GM12878 (cell line): ENCODE data around the gene RNASEH2A. TPM values are rescaled to one million over a fixed set of nuclear protein-coding genes. Genes with fewer than 3 reads are reported as not detected.
A peak's percentile ranks its signal among the peaks of the same experiment; 100 is the strongest.
"Not testable (repeated sequence)": the region's sequence is repeated elsewhere in the genome, so short reads cannot be mapped to it uniquely, and the experiment has no call there.

ENCODE experiments used
- ATAC-seq: fragments of 200-7000 bp; cut with Tn5 transposase; 3 replicates; pipeline ENCODE4 v1.9.1; 2020; ENCODE audit warnings: mild to moderate bottlenecking, moderate library complexity
- BruUV-seq: library from RNA; stranded (reverse); fragments of 400-500 nt; replicated peaks from 2 replicates; lab custom pipeline; 2021; lab: Mats Ljungman, UMichigan
- CTCF ChIA-PET: fragments of 300-600 bp; sonication (Branson Sonifier 250); formaldehyde crosslinking; extraction: SDS; loops from one replicate; lab custom pipeline; 2021; ENCODE audit warnings: inconsistent platforms; lab: Yijun Ruan, JAX
- POLR2A ChIA-PET: fragments of 350-600 bp; formaldehyde crosslinking; extraction: SDS; loops from one replicate; lab custom pipeline; 2021; ENCODE audit warnings: inconsistent platforms; lab: Charles Lee
- RAD21 ChIA-PET: fragments of 300-600 bp; sonication (Branson Sonifier 250); formaldehyde crosslinking; loops from one replicate; lab custom pipeline; 2023; ENCODE audit warnings: antibody characterized with exemption; ENCODE audit not compliant: unreplicated experiment; lab: Charles Lee
- SMC1A ChIA-PET: fragments of 300-600 bp; sonication (Branson Sonifier 250); formaldehyde crosslinking; loops from one replicate; lab custom pipeline; 2023; ENCODE audit not compliant: unreplicated experiment, uncharacterized antibody; lab: Charles Lee
- DNase-seq: peaks from one replicate; pipeline ENCODE4 v3.0.0-alpha.2; 2011; ENCODE audit warnings: low read depth, low spot score
- FAIRE-seq: peaks from 3 replicates; lab custom pipeline; 2011; peaks lifted over from hg19 to GRCh38; lab: Jason Lieb, UNC
- H2AFZ ChIP-seq: 2 replicates; pipeline ENCODE4 v1.6.0; 2011; ENCODE audit warnings: low read depth, low read length, control low read depth; ENCODE audit not compliant: control insufficient read depth
- H3K27ac ChIP-seq: 2 replicates; pipeline ENCODE4 v1.5.1; 2011; ENCODE audit warnings: control low read depth; ENCODE audit not compliant: control insufficient read depth, insufficient read depth
- H3K27me3 ChIP-seq, 2 experiments: replicated peaks in 1 of 2; 2 replicates each; pipeline versions ENCODE4 v1.6.0 to v1.6.1; 2011; ENCODE audit warnings: low read length in 1 of 2; ENCODE audit not compliant: control insufficient read depth in 2 of 2, insufficient read depth in 2 of 2
- H3K36me3 ChIP-seq, 2 experiments: 2 replicates each; pipeline ENCODE4 v1.5.1; 2011; ENCODE audit warnings: low read length in 1 of 2; ENCODE audit not compliant: control insufficient read depth in 2 of 2, insufficient read depth in 2 of 2
- H3K4me1 ChIP-seq: 2 replicates; pipeline ENCODE4 v1.6.1; 2011; ENCODE audit warnings: mild to moderate bottlenecking, low read length, moderate library complexity, mixed read lengths; ENCODE audit not compliant: control insufficient read depth, insufficient read depth
- H3K4me2 ChIP-seq: 2 replicates; pipeline ENCODE4 v1.6.0; 2011; ENCODE audit warnings: control low read depth; ENCODE audit not compliant: control insufficient read depth, insufficient read depth
- H3K4me3 ChIP-seq: fragments of 200-600 bp; sonication (generic); 2 replicates; pipeline ENCODE4 v1.5.1; 2016
- H3K79me2 ChIP-seq: 2 replicates; pipeline ENCODE4 v1.6.0; 2011; ENCODE audit warnings: low read length; ENCODE audit not compliant: control insufficient read depth, insufficient read depth
- H3K9ac ChIP-seq: 2 replicates; pipeline ENCODE4 v1.8.0; 2011; ENCODE audit warnings: low read length, control low read depth, mixed read lengths; ENCODE audit not compliant: control insufficient read depth, insufficient read depth
- H3K9me3 ChIP-seq: replicated peaks from 3 replicates; pipeline ENCODE4 v1.5.1; 2011; ENCODE audit warnings: mild to moderate bottlenecking, low read length; ENCODE audit not compliant: control insufficient read depth, insufficient read depth
- H4K20me1 ChIP-seq: 2 replicates; pipeline ENCODE4 v1.6.0; 2011; ENCODE audit not compliant: control insufficient read depth, insufficient read depth
- YY1 ChIP-seq: IDR thresholded peaks from 2 replicates; pipeline ENCODE4 v1.6.1; 2011; ENCODE audit warnings: low read depth, mild to moderate bottlenecking, low read length
- ZSCAN29 ChIP-seq: fragments of 450-650 bp; IDR thresholded peaks from 2 replicates; pipeline ENCODE4 v1.6.1; 2017; ENCODE audit warnings: mild to moderate bottlenecking, moderate library complexity
- WGBS: methylation state at CpG from one replicate; pipeline ENCODE4 v1.1.6; 2016; ENCODE audit warnings: low lambda C conversion rate; ENCODE audit not compliant: insufficient replicate concordance, insufficient coverage; ENCODE audit errors: missing lambda C conversion rate; 5-methylcytosine and 5-hydroxymethylcytosine counted together
- in situ Hi-C: fragments of 300-500 bp; cut with MboI; formaldehyde crosslinking; loops from 9 replicates; pipeline ENCODE4 v1.14.3; 2018; ENCODE audit warnings: mixed read lengths
- intact Hi-C: fragments of 100-400 bp; cut with micrococcal nuclease; formaldehyde crosslinking; loops from one replicate; pipeline ENCODE4 v1.14.2; 2022; ENCODE audit not compliant: unreplicated experiment
- polyA plus RNA-seq, 11 experiments: library from polyadenylated mRNA; depleted of rRNA in 4 of 11; unstranded in 6 of 11; stranded (reverse) in 5 of 11; fragments of >200 nt; fragmentation: Nextera tagmentation in 4 of 11; fragmentation: Illumina TruSeq in 1 of 11; extraction: Ambion mirVana in 4 of 11; extraction: Trizol in 1 of 11; gene quantifications; 1 replicate in 1 of 11; 2 replicates in 10 of 11; pipeline versions ENCODE4 v1.2.1 to v1.2.3, GENCODE V29; 2011 to 2016; ENCODE audit warnings: inconsistent platforms in 2 of 11, missing spikeins in 2 of 11, low read depth in 1 of 11
- total RNA-seq, 4 experiments: library from RNA; depleted of rRNA in 3 of 4; stranded (reverse); fragments of >200 nt in 3 of 4; fragmentation: Illumina TruSeq in 1 of 4; extraction: Trizol in 1 of 4; gene quantifications; 2 replicates each; pipeline versions ENCODE4 v1.2.1 to v1.2.3, GENCODE V29; 2013 to 2021

Gene RNASEH2A
- total and polyA plus RNA-seq, 10 of the 15 experiments (the other 5 are each of a cell fraction or from before 2014, with no cell fraction given), result 17.4 to 103 (median 40.4) TPM

DNA sequence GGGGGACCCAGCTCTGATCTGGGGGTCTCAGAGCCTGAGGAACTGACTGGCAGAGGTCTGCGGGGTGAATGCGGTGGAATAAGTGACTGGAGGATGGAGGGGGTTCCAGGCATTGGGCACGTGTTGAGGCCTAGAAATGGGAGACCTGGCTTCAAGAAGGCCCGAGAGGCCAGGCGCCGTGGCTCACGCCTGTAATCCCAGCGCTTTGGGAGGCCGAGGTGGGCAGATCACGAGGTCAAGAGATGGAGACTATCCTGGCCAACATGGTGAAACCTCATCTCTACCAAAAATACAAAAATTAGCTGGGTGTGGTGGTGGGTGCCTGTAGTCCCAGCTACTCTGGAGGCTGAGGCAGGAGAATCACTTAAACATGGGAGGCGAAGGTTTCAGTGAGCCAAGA lies 11.4 kb downstream of the RNASEH2A start:
- not testable (repeated sequence) for DNase-seq

DNA sequence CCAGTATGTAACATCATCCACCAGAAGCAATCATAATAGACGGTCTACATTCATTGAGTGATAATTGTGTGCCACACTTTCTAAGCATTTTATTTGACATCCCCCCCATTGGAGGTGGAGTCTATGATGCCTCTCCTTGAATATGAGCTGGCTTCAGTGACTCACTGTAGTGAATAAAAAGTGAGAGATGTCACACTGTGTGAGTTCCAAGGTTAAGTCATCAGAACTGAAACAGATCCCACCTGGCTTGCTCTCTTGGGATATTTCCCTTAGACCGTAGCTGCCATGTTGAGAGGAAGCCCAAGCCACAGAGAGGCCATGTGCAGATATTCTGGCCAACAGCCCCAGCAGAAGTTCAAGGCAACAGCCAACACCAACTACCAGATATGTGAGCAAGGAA lies 15.4 kb downstream of the RNASEH2A start:
- POLR2A ChIA-PET, result no interaction called here
- RAD21 ChIA-PET, result no interaction called here
- H3K79me2 ChIP-seq, result no peaks in the 10 kb centered on the region
- BruUV-seq, result no TSS peak
- intact Hi-C loops, result no loop called here
- FAIRE-seq (no peak), ATAC-seq (no peak), DNase-seq (no peak)
- no peaks in the 10 kb centered on the region for H3K4me1 ChIP-seq
- CTCF ChIA-PET, result interaction anchor here (0.7 to 1.1 kb wide), 2 partner anchors 26 to 59 kb away, joined by 3 to 4 read pairs; no protein-coding TSS in a partner anchor
- H3K4me3 ChIP-seq, result no peak overlapping the region
- H3K27ac ChIP-seq, result no peak overlapping the region
- no peaks in the 10 kb centered on the region for H3K36me3 ChIP-seq
- H3K27me3 ChIP-seq, result no peaks in the 10 kb centered on the region
- SMC1A ChIA-PET, result no interaction called here
- 0 out of 2 replicates have a peak, but pooled peaks have one; percentile 22 for TF ChIP-seq YY1
- no peak for TF ChIP-seq ZSCAN29
- WGBS, result 48% methylated on average over 2 of the region's 2 CpGs
- in situ Hi-C loops, result no loop called here
- no peak overlapping the region for H3K4me2 ChIP-seq
- H4K20me1 ChIP-seq, result no peaks in the 10 kb centered on the region
- no peak overlapping the region for H3K9ac ChIP-seq
- no peaks in the 10 kb centered on the region for H3K9me3 ChIP-seq
- no peak overlapping the region for H2AFZ ChIP-seq

More for the DNA sequence above, 11.4 kb downstream of the RNASEH2A start:
- H3K27ac ChIP-seq, H3K36me3 ChIP-seq, FAIRE-seq, intact Hi-C loops, in situ Hi-C loops, H3K9ac ChIP-seq, H3K79me2 ChIP-seq, SMC1A ChIA-PET, ATAC-seq, H4K20me1 ChIP-seq, H3K4me1 ChIP-seq, H2AFZ ChIP-seq, H3K9me3 ChIP-seq, H3K4me2 ChIP-seq, H3K4me3 ChIP-seq, H3K27me3 ChIP-seq, BruUV-seq, RAD21 ChIA-PET: not testable (repeated sequence)
- 85% methylated on average over 11 of the region's 11 CpGs for WGBS
- ChIA-PET POLR2A (interaction anchor here (0.7 kb wide), 2 partner anchors 116 to 141 kb away, joined by 4 to 5 read pairs; no protein-coding TSS in a partner anchor), CTCF (interaction anchor here (0.6 to 1.6 kb wide), 2 partner anchors 52 to 147 kb away, joined by 3 to 4 read pairs; no protein-coding TSS in a partner anchor)
